LHCN-M2 (cell line): ENCODE results near the gene TSR3. TPM values are rescaled to one million over a fixed set of nuclear protein-coding genes. Genes with fewer than 3 reads are reported as not detected.

ENCODE experiments used
- DNase-seq: peaks from one replicate; pipeline ENCODE4 v3.0.0-alpha.2; 2012; ENCODE audit warnings: low read depth
- total RNA-seq: library from RNA; depleted of rRNA; stranded (reverse); fragments of >200 nt; gene quantifications from 2 replicates; pipeline ENCODE4 v1.2.3, GENCODE V29; 2014

Gene TSR3
- total RNA-seq, 1 experiment from 2014 or later = 114 TPM

DNA sequence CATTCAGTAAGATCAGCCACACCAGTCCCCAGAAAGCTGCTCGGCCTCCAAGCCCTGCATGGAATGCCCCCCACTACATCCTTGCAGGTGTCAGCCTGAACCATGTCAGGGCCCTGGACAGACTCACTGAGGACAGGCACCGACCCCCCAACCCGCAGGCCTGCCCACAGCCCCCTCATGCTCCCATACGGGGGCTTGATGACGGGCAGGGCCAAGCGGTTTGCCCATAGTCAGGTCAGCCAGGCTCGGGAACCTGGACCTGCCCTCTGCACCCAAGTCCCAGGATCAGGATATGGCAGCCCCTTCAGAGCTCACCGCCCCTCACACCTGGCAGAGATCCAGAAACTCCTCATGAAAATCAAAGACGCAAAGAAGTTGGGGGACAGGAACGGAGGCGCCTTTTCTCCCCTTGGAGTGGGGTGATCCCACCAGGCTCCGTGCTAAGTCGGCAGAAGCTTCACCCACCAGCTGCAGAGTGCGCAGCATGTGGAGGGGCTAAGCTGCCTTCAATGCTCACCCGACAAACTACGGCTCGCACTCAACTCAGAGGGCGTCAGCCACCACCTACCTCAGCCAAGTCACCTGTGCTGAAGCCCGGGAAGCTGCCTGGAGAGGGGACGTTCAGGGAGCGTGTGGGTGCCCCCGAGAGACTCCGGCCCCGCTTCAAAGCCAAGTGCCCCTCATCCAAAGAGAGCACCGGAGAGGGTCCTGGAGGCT is 26.6 kb upstream of the TSR3 start:
- DNase-seq = no peak

DNA sequence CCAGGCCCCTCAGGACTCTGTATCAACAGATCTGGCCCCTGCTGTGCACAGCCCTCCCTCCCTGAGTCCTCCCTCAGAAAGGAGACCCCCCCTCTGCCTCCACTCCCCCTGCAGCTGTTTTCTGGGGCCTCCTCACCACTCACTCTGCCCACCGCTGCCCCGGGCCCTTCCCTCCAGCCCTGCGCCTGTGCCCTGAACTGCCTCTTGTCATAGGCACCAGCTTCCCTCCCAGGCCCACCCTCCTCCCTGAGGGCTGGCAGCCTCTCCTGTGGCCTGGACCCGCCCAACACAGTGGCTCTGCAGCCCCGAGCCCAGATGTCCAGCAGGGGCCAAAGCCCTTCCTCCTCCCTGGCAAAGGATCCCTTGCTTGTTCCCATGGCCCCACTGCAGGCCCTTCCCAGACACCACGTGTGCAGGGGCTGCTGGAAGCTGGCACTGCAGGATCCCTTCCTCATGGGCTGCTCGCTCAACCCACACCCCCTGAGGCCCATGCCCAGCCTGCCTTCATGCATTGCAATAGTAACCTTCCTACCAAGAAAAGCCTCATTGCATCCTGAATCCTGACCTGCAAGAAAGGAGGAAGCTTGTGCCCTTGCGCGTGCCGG is 25.8 kb upstream of the TSR3 start:
- no peak for DNase-seq

DNA sequence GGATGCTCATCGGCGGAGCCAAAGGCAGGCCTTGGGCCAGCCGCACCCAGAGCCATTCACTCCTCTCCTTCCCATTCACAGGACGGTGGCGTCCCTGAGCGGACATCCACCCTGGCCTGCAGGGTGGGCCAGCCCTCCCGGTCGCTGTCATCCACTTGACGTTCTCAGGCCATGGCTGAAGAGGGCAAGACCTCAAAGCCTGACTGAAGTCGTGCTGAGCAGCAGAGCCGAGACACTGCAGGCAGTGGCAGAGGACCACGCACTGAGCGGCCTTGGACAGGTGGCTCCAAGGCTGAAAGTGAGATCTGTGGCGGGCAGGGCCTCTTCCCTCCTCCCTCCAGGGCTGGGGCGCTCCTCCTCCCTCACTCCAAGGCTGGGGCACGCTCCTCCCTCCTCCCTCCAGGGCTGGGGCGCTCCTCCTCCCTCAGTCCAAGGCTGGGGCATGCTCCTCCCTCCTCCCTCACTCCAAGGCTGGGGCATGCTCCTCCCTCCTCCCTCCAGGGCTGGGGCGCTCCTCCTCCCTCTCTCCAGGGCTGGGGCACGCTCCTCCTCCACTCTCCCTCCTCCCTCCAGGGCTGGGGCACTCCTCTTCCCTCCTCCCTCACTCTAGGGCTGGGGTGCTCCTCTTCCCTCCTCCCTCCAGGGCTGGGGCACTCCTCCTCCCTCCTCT is 24.2 kb upstream of the TSR3 start:
- DNase-seq = no peak

DNA sequence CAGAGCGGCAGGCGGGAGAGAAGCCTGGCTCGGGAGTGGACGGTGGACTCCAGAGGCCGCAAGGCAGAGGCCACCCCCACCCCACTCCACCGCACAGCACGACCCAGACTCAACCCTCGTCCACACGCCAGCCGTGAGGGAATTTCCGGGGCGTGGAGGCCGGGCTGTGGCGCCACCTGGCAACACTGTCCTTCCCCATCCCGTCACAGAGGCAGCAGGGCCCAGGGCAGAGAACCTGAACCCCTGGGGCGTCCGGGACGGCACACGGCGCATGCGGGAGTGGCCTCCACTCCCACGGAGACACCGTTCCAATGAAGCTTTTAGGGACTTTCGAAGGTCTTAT is 23.6 kb upstream of the TSR3 start:
- DNase-seq = no peak

DNA sequence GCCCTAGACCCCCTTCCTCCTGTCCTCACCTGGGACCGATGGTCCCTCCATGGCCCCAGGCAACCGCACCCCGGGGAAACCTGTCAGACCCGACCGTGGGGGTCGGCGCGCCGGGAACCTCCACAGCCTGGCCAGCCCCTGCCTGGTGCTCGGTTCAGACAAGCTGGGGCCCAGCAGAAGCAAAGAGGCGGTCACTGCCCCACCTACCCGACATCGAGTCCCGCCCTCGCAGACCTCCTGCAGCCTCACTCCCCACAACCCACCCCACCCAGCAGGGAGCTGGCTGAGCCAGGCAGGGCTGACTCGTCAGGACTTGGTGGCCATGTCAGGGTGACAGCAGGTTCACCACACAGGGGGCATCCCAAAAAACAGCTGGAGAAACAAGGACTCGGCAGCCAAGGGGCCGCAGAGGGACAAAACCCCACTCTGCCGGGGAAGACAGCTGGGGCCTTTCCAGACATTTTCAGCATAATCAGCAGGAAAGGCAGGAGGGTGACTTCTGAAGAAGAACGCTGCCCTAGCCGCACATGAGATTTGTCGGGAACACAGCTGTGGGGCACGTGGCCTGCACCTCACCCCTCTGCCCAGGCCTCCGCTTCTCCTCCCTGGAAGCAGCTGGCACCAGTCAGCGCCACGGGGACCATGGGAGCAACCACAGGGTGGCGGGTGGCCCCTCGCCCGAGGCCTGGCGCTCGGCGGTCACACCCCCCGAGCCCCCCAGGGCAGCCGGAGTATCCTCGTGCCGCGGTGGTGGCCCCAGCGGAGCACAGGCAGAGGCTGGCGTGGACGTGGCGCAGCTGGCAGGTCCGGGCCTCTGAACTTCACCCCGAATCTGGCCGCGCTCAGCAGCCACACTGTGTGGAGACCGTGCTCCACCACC is 23.0 kb upstream of the TSR3 start:
- DNase-seq = peak; percentile 66

DNA sequence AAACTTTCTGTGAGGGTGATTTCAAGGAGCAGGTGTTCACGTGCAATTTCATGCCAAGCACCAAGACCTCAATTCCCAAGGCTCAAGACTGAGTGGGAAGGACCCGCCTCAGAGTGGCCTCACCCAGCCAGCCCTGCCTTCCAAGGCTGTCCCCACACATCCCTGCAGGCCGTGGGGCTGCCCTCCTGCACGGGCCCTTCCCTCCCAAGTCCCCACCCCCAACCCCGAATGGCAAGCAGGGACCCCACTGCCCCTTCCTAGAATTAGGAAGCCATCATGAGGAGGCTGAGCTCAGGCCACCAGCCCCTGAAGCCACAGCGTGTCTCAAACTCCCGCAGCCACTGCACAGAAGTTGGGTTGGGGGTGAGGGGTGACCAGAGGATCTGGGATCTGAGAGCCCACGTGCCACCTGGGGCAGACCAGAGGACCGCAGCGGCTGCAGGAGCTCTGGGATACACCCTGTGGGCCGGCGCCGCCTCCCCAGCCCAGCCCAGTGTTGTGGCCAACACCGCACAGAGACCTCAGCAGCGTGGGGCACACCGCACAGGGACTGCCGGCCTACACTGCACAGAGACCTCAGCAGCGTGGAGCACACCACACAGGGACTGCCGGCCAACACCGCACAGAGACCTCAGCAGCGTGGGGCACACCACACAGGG is 20.7 kb upstream of the TSR3 start:
- DNase-seq = peak; percentile 30

DNA sequence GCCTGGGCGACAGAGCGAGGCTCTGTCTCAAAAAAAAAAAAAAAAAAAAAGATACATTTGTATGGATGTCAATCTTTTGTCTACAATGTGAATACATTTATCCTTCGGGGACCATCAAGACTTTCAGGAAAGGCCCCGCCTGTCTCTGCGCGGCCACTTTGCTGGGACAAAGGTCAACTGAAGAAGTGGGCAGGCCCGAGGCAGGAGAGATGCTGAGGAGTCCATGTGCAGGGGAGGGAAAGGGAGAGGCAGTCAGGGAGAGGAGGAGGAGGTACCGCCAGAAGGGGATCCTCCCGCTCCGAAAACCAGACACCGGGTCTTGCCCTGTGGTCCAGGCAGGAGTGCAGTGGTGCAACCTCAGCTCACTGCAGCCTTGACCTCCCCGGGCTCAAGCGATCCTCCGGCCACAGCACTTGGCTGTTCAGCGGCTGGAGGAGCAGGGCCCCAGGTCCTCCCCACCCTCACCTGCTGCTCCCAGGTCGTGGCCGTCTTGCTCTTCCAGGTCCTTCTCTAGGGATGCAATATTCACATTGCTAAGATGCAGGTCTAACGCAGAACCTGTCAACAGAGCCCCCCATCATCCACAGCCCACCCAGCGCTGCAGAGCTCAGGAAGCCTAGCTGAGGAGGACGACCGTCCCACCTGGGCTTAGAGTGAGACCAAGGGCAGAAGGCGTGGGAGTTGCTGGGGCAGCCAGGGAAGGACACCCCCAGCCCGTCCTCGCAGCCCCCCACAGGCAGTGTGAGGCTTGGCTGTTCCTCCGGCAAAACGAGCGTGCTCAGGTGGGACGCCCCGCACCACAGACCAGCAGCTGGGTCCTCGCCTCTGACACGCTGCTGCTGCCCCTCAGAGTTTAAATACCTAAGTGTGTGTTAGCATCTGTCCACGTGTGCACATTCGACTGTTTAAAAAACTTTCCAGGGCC is 19.6 kb upstream of the TSR3 start:
- no peak for DNase-seq

DNA sequence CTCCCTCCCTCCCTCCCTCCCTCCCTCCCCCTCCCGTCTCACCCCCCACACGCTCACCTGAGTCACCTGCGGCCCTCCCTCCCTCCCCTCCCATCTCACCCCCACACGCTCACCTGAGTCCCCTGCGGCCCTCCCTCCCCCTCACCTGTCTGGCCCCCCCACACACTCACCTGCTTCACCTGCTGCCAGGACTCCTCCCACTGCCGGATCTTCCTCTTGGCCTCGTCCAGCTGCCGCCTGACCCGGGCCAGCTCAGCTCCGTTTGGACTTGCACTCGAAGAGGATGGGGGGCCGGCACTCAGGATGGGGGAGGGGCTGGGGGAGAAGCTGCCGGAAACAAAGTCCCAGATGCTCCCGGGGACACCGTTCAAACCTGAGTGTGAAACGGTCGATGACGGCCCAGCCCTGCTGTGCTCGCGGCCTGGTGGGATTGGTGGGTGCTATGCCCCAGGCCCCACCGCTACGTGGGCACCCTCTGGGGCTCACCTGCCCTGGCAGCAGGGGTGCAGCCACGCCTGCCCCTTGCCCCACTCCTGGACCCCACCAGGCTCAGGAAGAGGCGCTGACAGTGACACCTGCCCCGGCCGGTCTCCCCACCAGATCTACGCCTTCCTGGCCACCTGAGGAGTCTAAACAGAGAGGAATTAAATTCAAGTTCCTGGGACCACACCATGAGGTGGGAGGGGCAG is 16.0 kb upstream of the TSR3 start:
- no peak for DNase-seq

DNA sequence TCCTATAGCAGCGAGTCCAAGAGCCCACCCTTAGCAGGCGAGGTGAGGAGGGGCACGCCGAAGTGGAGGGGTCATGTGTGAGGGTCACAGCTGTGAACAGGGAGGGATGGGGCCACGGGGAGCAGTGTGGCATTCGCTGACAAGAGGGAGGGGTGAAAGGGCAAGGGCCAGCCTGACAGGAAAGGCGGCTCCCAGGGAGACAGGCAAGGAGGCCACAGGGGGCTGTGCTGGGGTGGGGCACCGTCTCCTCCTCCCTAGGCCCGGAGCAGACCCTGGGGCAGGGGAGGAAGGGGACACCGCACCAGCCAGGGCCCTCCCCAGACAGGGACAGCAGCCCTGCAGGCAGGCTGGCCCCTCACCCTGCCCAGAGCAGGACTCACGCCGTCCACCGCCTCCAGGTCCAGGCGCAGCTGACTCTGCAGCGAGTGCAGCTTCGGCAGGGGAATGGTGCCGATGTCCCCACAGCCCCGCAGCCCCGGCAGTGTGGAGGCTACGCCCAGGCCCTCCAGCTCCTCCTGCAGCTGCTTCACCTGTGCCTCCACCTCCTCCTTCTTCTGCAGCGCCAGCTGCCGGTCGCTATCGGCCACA is 15.1 kb upstream of the TSR3 start:
- DNase-seq = no peak

DNA sequence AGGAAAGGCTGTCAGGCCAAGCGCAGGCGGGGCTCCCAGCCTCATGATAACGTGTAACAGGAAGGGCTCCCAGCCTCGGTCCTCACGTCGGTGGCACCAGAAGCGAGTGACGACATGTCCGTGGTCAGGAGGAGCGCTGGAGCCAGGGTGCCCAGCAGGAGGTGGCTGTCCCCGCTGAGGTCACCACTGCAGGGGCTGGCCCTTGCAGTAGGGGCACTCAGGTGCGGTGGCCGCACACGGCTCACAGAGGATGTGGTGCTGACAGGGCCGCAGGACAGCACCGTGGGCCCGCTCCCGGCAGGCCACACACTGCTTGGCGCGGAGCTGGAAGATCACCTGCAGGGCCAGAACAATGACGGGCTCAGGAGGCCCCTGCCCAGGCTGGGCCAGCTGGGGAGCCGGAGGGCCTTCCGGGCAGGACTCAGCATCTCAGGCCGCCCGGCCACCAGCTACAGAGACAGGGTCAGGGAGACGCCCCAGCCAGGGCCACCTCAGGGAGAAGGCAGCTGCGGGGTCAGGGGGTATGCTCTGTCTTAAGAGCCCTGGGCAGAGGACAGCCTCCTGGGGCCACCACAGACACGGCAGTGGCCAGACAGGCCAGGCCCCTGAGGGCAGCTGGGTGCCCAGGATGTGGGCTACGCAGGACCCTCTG is 14.5 kb upstream of the TSR3 start:
- DNase-seq = no peak

DNA sequence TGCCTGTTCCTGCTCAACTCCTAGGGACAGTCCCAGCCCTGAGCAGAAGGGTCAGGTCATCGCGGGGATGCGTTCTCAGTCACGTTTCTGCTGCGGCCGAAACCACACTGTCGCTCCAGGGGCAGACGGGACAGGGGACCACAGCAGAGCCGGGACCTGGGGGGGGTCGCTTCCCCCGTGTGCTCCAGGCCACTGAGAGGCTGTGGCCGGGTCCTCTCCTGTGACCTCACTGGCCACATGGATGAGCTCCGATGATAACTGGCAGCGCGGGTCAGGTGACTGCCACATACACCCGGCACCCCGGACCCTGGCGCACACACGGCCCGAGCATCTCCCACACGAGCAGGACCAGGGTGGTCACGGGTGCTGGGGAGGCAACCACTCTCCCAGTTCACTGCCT is 12.8 kb upstream of the TSR3 start:
- no peak for DNase-seq

DNA sequence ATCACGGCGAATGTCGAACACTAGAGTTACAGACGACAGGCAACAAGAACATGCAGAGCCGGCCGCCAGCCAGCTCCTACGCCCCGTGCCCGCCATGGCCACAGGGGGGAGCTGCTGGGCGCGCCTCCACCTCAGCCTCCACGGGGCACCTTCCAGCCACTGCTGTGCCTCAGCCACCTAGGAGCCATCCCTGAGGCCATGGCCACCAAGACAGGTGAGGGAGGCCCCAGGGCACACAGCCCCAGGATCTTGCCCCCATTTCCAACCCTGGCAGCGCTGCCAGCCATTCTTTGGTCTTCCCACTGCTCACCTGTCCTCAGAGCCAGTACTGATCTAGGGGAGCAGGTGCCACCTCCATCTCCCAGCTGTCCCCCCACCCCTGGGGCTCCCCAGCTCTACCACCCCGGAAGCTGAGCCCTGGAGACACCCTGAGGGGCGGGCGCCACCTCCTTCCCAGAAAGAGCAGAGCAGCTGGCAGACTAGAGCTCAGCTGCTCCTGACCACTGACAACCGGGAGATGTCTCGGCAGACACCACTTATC is 11.9 kb upstream of the TSR3 start:
- peak; percentile 17 for DNase-seq

DNA sequence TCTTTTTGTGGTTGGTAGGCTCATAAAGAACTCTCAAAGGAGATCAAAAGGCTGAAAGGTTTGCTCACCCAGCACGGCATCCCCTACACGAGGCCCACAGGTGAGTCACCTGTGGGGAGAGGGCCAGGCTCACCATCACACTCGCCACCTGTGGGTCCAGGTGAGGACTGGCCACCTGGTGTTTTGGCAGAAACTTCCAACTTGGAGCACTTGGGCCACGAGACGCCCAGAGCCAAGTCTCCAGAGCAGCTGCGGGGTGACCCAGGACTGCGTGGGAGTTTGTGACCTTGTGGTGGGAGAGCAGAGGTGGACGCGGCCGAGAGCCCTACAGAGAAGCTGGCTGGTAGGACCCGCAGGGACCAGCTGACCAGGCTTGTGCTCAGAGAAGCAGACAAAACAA is 11.1 kb upstream of the TSR3 start:
- no peak for DNase-seq

DNA sequence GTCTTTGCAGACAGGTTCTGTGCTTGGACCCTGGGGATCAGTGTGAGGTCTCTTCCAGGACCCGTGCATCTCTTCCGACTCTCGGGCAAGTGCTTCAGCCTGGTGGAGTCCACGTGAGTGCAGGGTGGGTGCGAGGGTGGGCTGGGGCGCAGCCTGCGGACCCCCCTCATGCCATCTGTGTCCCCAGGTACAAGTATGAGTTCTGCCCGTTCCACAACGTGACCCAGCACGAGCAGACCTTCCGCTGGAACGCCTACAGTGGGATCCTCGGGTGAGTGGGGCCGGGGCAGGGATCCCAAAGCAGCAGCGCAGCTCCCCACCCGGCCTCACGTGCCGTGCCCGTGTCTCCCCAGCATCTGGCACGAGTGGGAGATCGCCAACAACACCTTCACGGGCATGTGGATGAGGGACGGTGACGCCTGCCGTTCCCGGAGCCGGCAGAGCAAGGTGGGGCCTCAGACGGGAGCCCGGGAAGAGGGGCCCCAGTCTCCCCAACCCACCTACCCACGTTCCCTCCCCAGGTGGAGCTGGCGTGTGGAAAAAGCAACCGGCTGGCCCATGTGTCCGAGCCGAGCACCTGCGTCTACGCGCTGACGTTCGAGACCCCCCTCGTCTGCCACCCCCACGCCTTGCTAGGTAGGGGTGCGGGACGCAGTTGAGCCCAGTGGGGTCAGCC is 10.1 kb upstream of the TSR3 start:
- no peak for DNase-seq

DNA sequence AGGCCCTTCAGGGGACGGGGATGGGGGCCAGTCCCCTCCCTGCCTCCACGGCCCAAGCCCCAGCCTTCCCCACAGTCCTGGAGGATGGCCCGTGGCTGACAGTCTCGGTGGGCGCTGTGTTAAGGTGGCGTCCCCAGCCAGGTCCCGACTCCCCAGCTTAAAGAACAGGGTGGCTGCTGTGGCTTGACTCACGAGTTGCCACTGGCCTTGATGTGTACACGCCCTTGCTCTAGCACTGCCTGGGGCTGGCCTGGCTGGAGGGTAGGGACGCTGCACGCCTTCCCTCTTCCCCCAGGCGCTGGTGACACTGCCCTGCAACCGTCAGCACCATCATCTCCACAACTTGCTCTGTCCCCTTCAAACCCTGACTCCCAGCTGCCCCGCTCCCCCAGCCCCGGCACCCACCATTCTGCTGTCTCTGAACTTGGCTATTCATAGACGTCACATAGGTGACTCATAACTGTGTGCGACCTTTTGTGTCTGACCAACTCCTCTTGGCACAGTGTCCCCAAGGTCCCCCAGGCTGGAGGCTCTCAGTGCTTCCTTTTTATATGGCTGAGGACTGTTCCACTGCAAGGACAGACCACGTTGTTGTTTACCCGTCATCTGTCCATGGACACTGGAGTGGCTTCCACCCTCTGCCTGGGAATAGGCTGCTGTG is 6.4 kb upstream of the TSR3 start:
- DNase-seq = no peak

DNA sequence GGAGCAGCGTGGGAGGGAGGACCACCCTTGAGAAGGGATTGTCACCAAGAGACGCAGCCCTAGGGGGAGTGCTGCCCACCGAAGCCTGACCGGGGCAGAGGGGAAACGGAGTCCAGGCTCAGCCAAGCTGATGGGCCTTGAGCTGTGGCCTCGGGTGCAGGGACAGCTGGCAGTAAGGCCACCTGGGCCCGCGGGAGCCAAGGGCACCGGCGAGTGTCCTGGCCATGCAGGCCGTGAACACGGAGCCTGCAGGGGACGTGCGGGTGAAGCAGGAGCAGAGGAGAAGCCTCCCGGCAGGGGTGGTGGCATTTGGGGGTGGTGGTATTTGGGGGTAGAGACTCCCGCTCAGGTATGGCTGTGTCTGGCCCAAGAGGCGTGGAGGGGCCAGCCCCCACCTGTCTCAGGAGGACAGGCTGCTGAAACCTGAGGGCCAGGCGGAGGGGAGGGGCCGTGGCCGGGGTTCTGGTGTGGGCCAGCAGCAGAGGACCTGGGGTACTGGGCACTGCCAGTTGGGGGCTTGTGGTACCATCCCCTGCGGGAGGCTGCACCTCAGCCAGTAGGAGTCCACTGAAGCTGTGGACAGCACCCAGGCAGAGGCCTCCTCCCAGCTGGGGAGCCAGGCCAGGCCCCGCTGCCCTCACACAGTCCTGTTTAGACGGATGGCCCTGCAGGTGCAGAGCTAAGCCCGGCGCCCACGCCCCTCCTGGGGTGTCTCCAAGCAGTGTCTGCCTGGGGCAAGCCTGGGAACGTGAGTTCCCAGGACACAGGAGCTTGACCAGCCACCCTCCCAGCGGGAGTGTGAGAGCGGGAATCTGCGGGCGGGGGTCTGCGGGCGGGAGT is 4.6 kb upstream of the TSR3 start:
- no peak for DNase-seq

DNA sequence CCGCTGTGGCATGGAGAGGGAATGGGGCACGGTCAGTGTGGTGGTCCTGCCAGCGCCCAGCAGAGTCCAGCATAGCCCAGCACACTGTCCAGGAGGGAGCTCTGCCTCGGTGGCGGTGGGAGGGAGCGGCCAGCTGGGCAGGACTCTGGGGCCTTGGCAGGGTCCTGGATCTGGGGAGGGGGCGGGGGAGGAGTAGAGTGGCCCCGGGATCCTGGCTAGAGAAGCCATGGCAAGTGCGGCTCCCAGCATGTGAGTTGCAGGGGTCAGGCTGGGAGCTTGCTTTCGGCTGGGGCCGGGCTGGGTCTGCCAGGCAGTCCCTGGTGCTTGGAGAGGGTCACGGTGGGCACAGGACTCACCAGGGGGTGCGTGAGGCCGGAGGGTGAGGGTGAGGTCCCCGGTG is 3.9 kb upstream of the TSR3 start:
- DNase-seq = no peak
